Tibial nerve (tissue), 4 donors: ENCODE measurements around the gene PRKAG1. TPM values are rescaled to one million over a fixed set of nuclear protein-coding genes. Genes with fewer than 3 reads are reported as not detected.

Experiments used
- DNase-seq, 2 donors: peaks; one replicate each; pipeline ENCODE4 v3.0.0-alpha.2; 2019; ENCODE audit warnings: low spot score in 2 of 2
- H3K27ac ChIP-seq, 4 donors: fragments of 200-600 bp; sonication (generic) in 3 of 4; one replicate each; pipeline ENCODE4 v1.5.1; 2017 to 2019; ENCODE audit warnings: mild to moderate bottlenecking in 1 of 4
- H3K27me3 ChIP-seq, 2 donors: fragments of 200-600 bp; sonication (generic) in 1 of 2; one replicate each; pipeline versions ENCODE4 v1.5.1 to v1.6.0; 2017 to 2019
- H3K36me3 ChIP-seq, 3 donors: fragments of 200-600 bp; sonication (generic); one replicate each; pipeline ENCODE4 v1.5.1; 2018 to 2019
- H3K4me1 ChIP-seq, 4 donors: fragments of 200-600 bp; sonication (generic) in 3 of 4; one replicate each; pipeline ENCODE4 v1.5.1; 2017 to 2019
- H3K4me3 ChIP-seq, 4 donors: fragments of 200-600 bp; sonication (generic) in 3 of 4; one replicate each; pipeline ENCODE4 v1.5.1; 2017 to 2019; ENCODE audit warnings: mild to moderate bottlenecking in 1 of 4, moderate library complexity in 1 of 4
- H3K9me3 ChIP-seq, 4 donors: fragments of 200-600 bp; sonication (generic) in 3 of 4; one replicate each; pipeline ENCODE4 v1.5.1; 2017 to 2019
- CTCF ChIP-seq, 5 experiments: fragments of 200-600 bp in 3 of 5; fragments of 450-650 bp in 2 of 5; sonication (generic) in 3 of 5; IDR thresholded peaks; one replicate each; pipeline ENCODE4 v1.5.1; 2016 to 2019; ENCODE audit warnings: antibody characterized with exemption in 5 of 5, mild to moderate bottlenecking in 3 of 5, moderate library complexity in 2 of 5
- EP300 ChIP-seq, 2 donors: sonication (generic); formaldehyde crosslinking; IDR thresholded peaks; one replicate each; pipeline ENCODE4 v1.6.1; 2017; ENCODE audit warnings: antibody characterized with exemption in 2 of 2, mild to moderate bottlenecking in 1 of 2
- POLR2A ChIP-seq, 2 donors: fragments of 450-650 bp; IDR thresholded peaks; one replicate each; pipeline ENCODE4 v1.6.1; 2017; ENCODE audit warnings: antibody characterized with exemption in 2 of 2, mild to moderate bottlenecking in 2 of 2, moderate library complexity in 2 of 2
- WGBS, 2 donors: methylation state at CpG; one replicate each; pipeline ENCODE4 v1.1.5; 2018; 5-methylcytosine and 5-hydroxymethylcytosine counted together
- total RNA-seq, 4 donors: library from RNA; depleted of rRNA; stranded (reverse); fragments of >200 nt; gene quantifications; one replicate each; pipeline ENCODE4 v1.1.0, GENCODE V29; 2016

Gene PRKAG1
- total RNA-seq, 4 donors from 2014 or later: 40.6 to 60.7 (median 46.1) TPM

GRCh38 chr12:49022558-49023178 lies 4.1 kb upstream of the PRKAG1 start:
- TF ChIP-seq POLR2A (IDR thresholded peaks at IDR 0.05) (no peak), EP300 (IDR thresholded peaks at IDR 0.05) (no peak), CTCF (IDR thresholded peaks at IDR 0.05) (no peak)
- H3K36me3 ChIP-seq: peaks cover 2 to 76% (median 31%) of the 10 kb centered on the region in 3 donors
- H3K4me1 ChIP-seq: peaks cover 0 to 18% (median 10%) of the 10 kb centered on the region in 4 donors
- DNase-seq: no peak
- 92 to 93% methylated on average over 15 of the region's 15 CpGs for WGBS, 2 donors
- no peak overlapping the region for H3K27ac ChIP-seq
- H3K4me3 ChIP-seq: no peak overlapping the region
- H3K27me3 ChIP-seq: no peaks in the 10 kb centered on the region
- H3K9me3 ChIP-seq: no peaks in the 10 kb centered on the region

- H3K36me3 ChIP-seq: peaks cover 0 to 63% (median 19%) of the 10 kb centered on the region in 3 donors
Observed at GRCh38 chr12:49021292-49021915, 2.8 kb upstream of the PRKAG1 start.

GRCh38 chr12:49020441-49020840 lies 1.9 kb upstream of the PRKAG1 start:
- no peak for DNase-seq
- Histone ChIP-seq H3K27ac (peak overlapping the region in 3 of 4 donors; percentile 87 to 98 (median 98)), H3K4me3 (no peak overlapping the region), H3K36me3 (peaks cover 0 to 53% (median 14%) of the 10 kb centered on the region in 3 donors), H3K4me1 (peaks cover 0 to 30% (median 16%) of the 10 kb centered on the region in 4 donors), H3K27me3 (no peaks in the 10 kb centered on the region), H3K9me3 (no peaks in the 10 kb centered on the region)
- 74 to 82% methylated on average over 5 to 6 of the region's 6 CpGs for WGBS, 2 donors
- TF ChIP-seq CTCF (IDR thresholded peaks at IDR 0.05): no peak
- TF ChIP-seq POLR2A (IDR thresholded peaks at IDR 0.05): no peak
- TF ChIP-seq EP300 (IDR thresholded peaks at IDR 0.05): no peak

More at GRCh38 chr12:49021292-49021915, 2.8 kb upstream of the PRKAG1 start:
- H3K27me3 ChIP-seq: no peaks in the 10 kb centered on the region
- DNase-seq: no peak
- H3K4me1 ChIP-seq: peaks cover 0 to 29% (median 16%) of the 10 kb centered on the region in 4 donors
- no peaks in the 10 kb centered on the region for H3K9me3 ChIP-seq
- H3K27ac ChIP-seq: no peak overlapping the region
- H3K4me3 ChIP-seq: no peak overlapping the region
- TF ChIP-seq POLR2A (IDR thresholded peaks at IDR 0.05) (no peak), EP300 (IDR thresholded peaks at IDR 0.05) (no peak), CTCF (IDR thresholded peaks at IDR 0.05) (no peak)
- 64 to 70% methylated on average over 8 to 11 of the region's 11 CpGs for WGBS, 2 donors

- TF ChIP-seq POLR2A (IDR thresholded peaks at IDR 0.05) (no peak), EP300 (IDR thresholded peaks at IDR 0.05) (no peak), CTCF (IDR thresholded peaks at IDR 0.05) (no peak)
- peak in 1 of 2 donors; percentile 40 for DNase-seq
- 39 to 44% methylated on average over 10 of the region's 10 CpGs for WGBS, 2 donors
- H3K27ac ChIP-seq: peak overlapping the region; percentile 74 to 98 (median 92)
- H3K27me3 ChIP-seq: no peaks in the 10 kb centered on the region
- H3K4me3 ChIP-seq: peak overlapping the region in 3 of 4 donors; percentile 81 to 92 (median 87)
- H3K4me1 ChIP-seq: peaks cover 0 to 37% (median 16%) of the 10 kb centered on the region in 4 donors
- no peaks in the 10 kb centered on the region for H3K9me3 ChIP-seq
- peaks cover 0 to 46% (median 14%) of the 10 kb centered on the region in 3 donors for H3K36me3 ChIP-seq
Observed at GRCh38 chr12:49019443-49020324, 1.1 kb upstream of the PRKAG1 start.
